GM12878 (cell line): ENCODE data around the gene ZNF17. TPM values are rescaled to one million over a fixed set of nuclear protein-coding genes. Genes with fewer than 3 reads are reported as not detected.

ENCODE experiments used
- ELK1 ChIP-seq: IDR thresholded peaks from 2 replicates; pipeline ENCODE4 v1.6.1; 2012; ENCODE audit warnings: low read depth, low read length, improper control_type of control experiment
- ESRRA ChIP-seq: IDR thresholded peaks from 2 replicates; pipeline ENCODE4 v1.6.1; 2012; ENCODE audit warnings: mild to moderate bottlenecking, low read length, improper control_type of control experiment
- HDGF ChIP-seq: fragments of 450-650 bp; IDR thresholded peaks from 2 replicates; pipeline ENCODE4 v1.6.1; 2016; ENCODE audit warnings: antibody characterized with exemption
- MYC ChIP-seq: IDR thresholded peaks from 2 replicates; pipeline ENCODE4 v1.6.1; 2011; ENCODE audit warnings: mild to moderate bottlenecking, low read length, moderate library complexity, inconsistent platforms; ENCODE audit not compliant: insufficient read depth, insufficient replicate concordance, insufficient read length, severe bottlenecking
- NFXL1 ChIP-seq: fragments of 450-650 bp; IDR thresholded peaks from 2 replicates; pipeline ENCODE4 v1.6.1; 2017; ENCODE audit warnings: antibody characterized with exemption, mild to moderate bottlenecking, borderline replicate concordance
- NRF1 ChIP-seq: conservative IDR thresholded peaks from 2 replicates; pipeline ENCODE4 v1.6.1; 2011; ENCODE audit warnings: mild to moderate bottlenecking, low read depth, low read length, improper control_type of control experiment
- PML ChIP-seq: IDR thresholded peaks from 2 replicates; pipeline ENCODE4 v1.6.1; 2012; ENCODE audit warnings: low read length, inconsistent platforms
- POU2F2 ChIP-seq: IDR thresholded peaks from 3 replicates; pipeline ENCODE4 v1.6.1; 2011; ENCODE audit warnings: low read depth, mild to moderate bottlenecking, low read length, borderline replicate concordance
- RB1 ChIP-seq: fragments of 450-650 bp; formaldehyde crosslinking; IDR thresholded peaks from 2 replicates; pipeline ENCODE4 v1.6.1; 2017; ENCODE audit warnings: mild to moderate bottlenecking, borderline replicate concordance
- RELA ChIP-seq: fragments of 450-650 bp; IDR thresholded peaks from 2 replicates; pipeline ENCODE4 v1.8.0; 2014; ENCODE audit warnings: borderline replicate concordance; ENCODE audit not compliant: partially characterized antibody
- RELB ChIP-seq: fragments of 450-650 bp; IDR thresholded peaks from 2 replicates; pipeline ENCODE4 v1.6.1; 2017; ENCODE audit warnings: low read depth, mild to moderate bottlenecking, moderate library complexity
- SMAD5 ChIP-seq: IDR thresholded peaks from 2 replicates; pipeline ENCODE4 v1.6.1; 2016; ENCODE audit warnings: antibody characterized with exemption, low read depth
- SMARCA5 ChIP-seq: fragments of 450-650 bp; IDR thresholded peaks from 2 replicates; pipeline ENCODE4 v1.6.1; 2017; ENCODE audit warnings: mild to moderate bottlenecking
- SUZ12 ChIP-seq: fragments of 200-600 bp; sonication (generic); IDR thresholded peaks from one replicate; pipeline ENCODE4 v1.6.1; 2018; ENCODE audit warnings: antibody characterized with exemption, mild to moderate bottlenecking; ENCODE audit not compliant: unreplicated experiment
- WRNIP1 ChIP-seq: IDR thresholded peaks from 2 replicates; pipeline ENCODE4 v1.6.1; 2011; ENCODE audit warnings: low read depth, low read length, improper control_type of control experiment, borderline replicate concordance
- ZBTB33 ChIP-seq: fragments of 450-650 bp; IDR thresholded peaks from 2 replicates; pipeline ENCODE4 v1.6.1; 2017; ENCODE audit warnings: mild to moderate bottlenecking
- ZNF217 ChIP-seq: fragments of 450-650 bp; IDR thresholded peaks from 2 replicates; pipeline ENCODE4 v1.6.1; 2017; ENCODE audit warnings: antibody characterized with exemption, mild to moderate bottlenecking
- ZNF24 ChIP-seq: fragments of 450-650 bp; IDR thresholded peaks from 2 replicates; pipeline ENCODE4 v1.6.1; 2017; ENCODE audit warnings: antibody characterized with exemption, mild to moderate bottlenecking
- ZNF622 ChIP-seq: fragments of 450-650 bp; IDR thresholded peaks from 2 replicates; pipeline ENCODE4 v1.6.1; 2017; ENCODE audit warnings: mild to moderate bottlenecking, inconsistent platforms
- ZSCAN29 ChIP-seq: fragments of 450-650 bp; IDR thresholded peaks from 2 replicates; pipeline ENCODE4 v1.6.1; 2017; ENCODE audit warnings: mild to moderate bottlenecking, moderate library complexity
- polyA plus RNA-seq, 11 experiments: library from polyadenylated mRNA; depleted of rRNA in 4 of 11; unstranded in 6 of 11; stranded (reverse) in 5 of 11; fragments of >200 nt; fragmentation: Nextera tagmentation in 4 of 11; fragmentation: Illumina TruSeq in 1 of 11; extraction: Ambion mirVana in 4 of 11; extraction: Trizol in 1 of 11; gene quantifications; 1 replicate in 1 of 11; 2 replicates in 10 of 11; pipeline versions ENCODE4 v1.2.1 to v1.2.3, GENCODE V29; 2011 to 2016; ENCODE audit warnings: inconsistent platforms in 2 of 11, missing spikeins in 2 of 11, low read depth in 1 of 11
- total RNA-seq, 4 experiments: library from RNA; depleted of rRNA in 3 of 4; stranded (reverse); fragments of >200 nt in 3 of 4; fragmentation: Illumina TruSeq in 1 of 4; extraction: Trizol in 1 of 4; gene quantifications; 2 replicates each; pipeline versions ENCODE4 v1.2.1 to v1.2.3, GENCODE V29; 2013 to 2021
- TF ChIP-seq, protein P1 (sequence below): IDR thresholded peaks from 2 replicates; pipeline ENCODE4 v1.6.1; 2011; ENCODE audit warnings: borderline replicate concordance, low read depth, mild to moderate bottlenecking, moderate library complexity, mixed read lengths, low read length; ENCODE audit not compliant: insufficient read depth; ENCODE audit errors: extremely low read length
- TF ChIP-seq, protein P2 (sequence below): fragments of 450-650 bp; IDR thresholded peaks from 2 replicates; pipeline ENCODE4 v1.6.1; 2017; ENCODE audit warnings: mild to moderate bottlenecking, low read depth, inconsistent platforms; ENCODE audit not compliant: poor library complexity, severe bottlenecking

Gene ZNF17
- total and polyA plus RNA-seq, 10 of the 15 experiments (the other 5 are each of a cell fraction or from before 2014, with no cell fraction given) = 4.4 to 11.3 (median 7.8) TPM

DNA sequence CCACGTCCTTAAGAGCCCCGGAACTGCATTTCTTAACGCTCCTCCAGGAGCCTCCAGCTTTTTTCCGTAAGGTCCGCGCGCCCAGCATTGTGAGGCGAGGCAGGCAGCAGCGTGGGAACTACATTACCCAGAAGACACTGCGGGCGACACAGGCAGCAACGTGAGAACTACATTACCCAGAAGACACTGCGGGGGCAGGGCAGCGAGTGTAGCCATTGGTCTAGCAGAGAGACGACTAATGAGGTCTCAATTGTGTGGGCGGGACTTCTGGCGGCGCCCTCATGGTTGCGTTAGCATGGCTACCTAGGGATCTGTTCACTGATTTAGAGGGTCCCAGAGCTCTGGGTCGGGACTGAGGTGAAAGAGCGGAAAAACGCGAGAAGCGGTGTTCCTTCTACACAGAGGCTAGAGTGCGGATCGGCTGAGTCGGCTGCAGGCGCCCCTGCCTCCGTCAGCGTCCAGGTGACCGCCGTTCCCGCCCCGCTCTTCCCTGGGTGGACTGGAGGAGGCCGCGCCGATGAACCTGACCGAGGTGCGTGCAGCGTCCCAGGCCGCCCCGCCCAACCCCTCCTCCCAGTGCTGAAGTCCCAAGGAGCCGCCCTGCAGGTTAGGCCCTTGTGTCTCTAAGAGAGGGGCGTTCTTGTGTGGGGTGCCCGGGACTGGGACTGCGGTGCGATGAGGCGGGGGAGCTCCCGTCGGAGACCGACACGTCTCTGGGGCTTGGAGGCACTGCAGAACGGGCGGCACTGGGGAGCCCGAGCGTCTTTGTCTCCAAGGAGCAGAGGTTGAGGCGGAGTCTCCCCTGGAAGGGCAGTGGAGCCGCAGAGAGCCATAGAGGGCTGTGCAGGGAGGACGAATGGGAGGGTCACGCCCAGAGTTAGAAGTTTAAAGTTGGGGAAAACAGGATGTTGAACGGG lies 24.4 kb downstream of the ZNF17 start, which contains the start of gene ZNF749 (continued):
- TF ChIP-seq, protein P1, sequence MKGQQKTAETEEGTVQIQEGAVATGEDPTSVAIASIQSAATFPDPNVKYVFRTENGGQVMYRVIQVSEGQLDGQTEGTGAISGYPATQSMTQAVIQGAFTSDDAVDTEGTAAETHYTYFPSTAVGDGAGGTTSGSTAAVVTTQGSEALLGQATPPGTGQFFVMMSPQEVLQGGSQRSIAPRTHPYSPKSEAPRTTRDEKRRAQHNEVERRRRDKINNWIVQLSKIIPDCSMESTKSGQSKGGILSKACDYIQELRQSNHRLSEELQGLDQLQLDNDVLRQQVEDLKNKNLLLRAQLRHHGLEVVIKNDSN = no peak
- TF ChIP-seq ZBTB33 = no peak
- peak; percentile 54; the same call in 1 of the 2 replicates for TF ChIP-seq RELB
- TF ChIP-seq ESRRA = no peak
- TF ChIP-seq PML = peak; percentile 38; the same call in 1 of the 2 replicates
- peak; percentile 57; the same call in 1 of the 2 replicates for TF ChIP-seq ELK1
- TF ChIP-seq RELA = peak; percentile 57
- TF ChIP-seq ZNF622 = no peak
- no peak for TF ChIP-seq NRF1
- no peak for TF ChIP-seq ZNF24
- no peak for TF ChIP-seq WRNIP1
- no peak for TF ChIP-seq RB1
- TF ChIP-seq SMAD5 = peak; percentile 80
- no peak for TF ChIP-seq ZSCAN29
- TF ChIP-seq MYC = peak; percentile 66
- no peak for TF ChIP-seq ZNF217
- TF ChIP-seq, protein P2, sequence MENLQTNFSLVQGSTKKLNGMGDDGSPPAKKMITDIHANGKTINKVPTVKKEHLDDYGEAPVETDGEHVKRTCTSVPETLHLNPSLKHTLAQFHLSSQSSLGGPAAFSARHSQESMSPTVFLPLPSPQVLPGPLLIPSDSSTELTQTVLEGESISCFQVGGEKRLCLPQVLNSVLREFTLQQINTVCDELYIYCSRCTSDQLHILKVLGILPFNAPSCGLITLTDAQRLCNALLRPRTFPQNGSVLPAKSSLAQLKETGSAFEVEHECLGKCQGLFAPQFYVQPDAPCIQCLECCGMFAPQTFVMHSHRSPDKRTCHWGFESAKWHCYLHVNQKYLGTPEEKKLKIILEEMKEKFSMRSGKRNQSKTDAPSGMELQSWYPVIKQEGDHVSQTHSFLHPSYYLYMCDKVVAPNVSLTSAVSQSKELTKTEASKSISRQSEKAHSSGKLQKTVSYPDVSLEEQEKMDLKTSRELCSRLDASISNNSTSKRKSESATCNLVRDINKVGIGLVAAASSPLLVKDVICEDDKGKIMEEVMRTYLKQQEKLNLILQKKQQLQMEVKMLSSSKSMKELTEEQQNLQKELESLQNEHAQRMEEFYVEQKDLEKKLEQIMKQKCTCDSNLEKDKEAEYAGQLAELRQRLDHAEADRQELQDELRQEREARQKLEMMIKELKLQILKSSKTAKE = no peak
- TF ChIP-seq HDGF = no peak
- no peak for TF ChIP-seq NFXL1
- TF ChIP-seq SMARCA5 = no peak
- TF ChIP-seq SUZ12 = no peak
- TF ChIP-seq POU2F2 = 0 out of 3 replicates have a peak, but pooled peaks have one; percentile 37
